Urothelium cell line (cell line): Measurements from ENCODE around the gene ESF1.
"Not testable (repeated sequence)": the region's sequence is repeated elsewhere in the genome, so short reads cannot be mapped to it uniquely, and the experiment has no call there.

Experiments used
- DNase-seq: peaks from one replicate; pipeline ENCODE4 v3.0.0; 2011; ENCODE audit warnings: low spot score, mixed read lengths
- FAIRE-seq: peaks from 2 replicates; lab custom pipeline; 2011; peaks lifted over from hg19 to GRCh38; lab: Jason Lieb, UNC

The ESF1 gene

GRCh38 chr20:13739731-13740649 lies 44.7 kb downstream of the ESF1 start:
- no peak for FAIRE-seq
- DNase-seq = no peak

GRCh38 chr20:13738187-13738586 lies 46.5 kb downstream of the ESF1 start:
- not testable (repeated sequence) for FAIRE-seq, DNase-seq

GRCh38 chr20:13736436-13737191 lies 48.1 kb downstream of the ESF1 start:
- no peak for DNase-seq
- FAIRE-seq = no peak

- no peak for FAIRE-seq
- no peak for DNase-seq
Measured at GRCh38 chr20:13735826-13736225, 48.9 kb downstream of the ESF1 start.

- no peak for DNase-seq
- no peak for FAIRE-seq
Measured at GRCh38 chr20:13723011-13723410, 61.7 kb downstream of the ESF1 start.

- DNase-seq (no peak), FAIRE-seq (no peak)
Measured at GRCh38 chr20:13718171-13718570, 66.5 kb downstream of the ESF1 start.

GRCh38 chr20:13717631-13718044 lies 67.1 kb downstream of the ESF1 start:
- FAIRE-seq = no peak

GRCh38 chr20:13715171-13715570 lies 69.5 kb downstream of the ESF1 start:
- FAIRE-seq (no peak), DNase-seq (no peak)

More at GRCh38 chr20:13717631-13718044, 67.1 kb downstream of the ESF1 start:
- DNase-seq = no peak

- no peak for DNase-seq
- no peak for FAIRE-seq
Measured at GRCh38 chr20:13708234-13708633, 76.5 kb downstream of the ESF1 start.

GRCh38 chr20:13703265-13703664 lies 81.5 kb downstream of the ESF1 start:
- FAIRE-seq = no peak
- DNase-seq = no peak

GRCh38 chr20:13701486-13701885 lies 83.2 kb downstream of the ESF1 start:
- FAIRE-seq (no peak), DNase-seq (no peak)

GRCh38 chr20:13700761-13701160 lies 84.0 kb downstream of the ESF1 start:
- FAIRE-seq (no peak), DNase-seq (no peak)

- no peak for FAIRE-seq
Measured at GRCh38 chr20:13694420-13695150, 90.1 kb downstream of the ESF1 start.

GRCh38 chr20:13692802-13693736 lies 91.7 kb downstream of the ESF1 start:
- no peak for FAIRE-seq
- DNase-seq = no peak

More at GRCh38 chr20:13694420-13695150, 90.1 kb downstream of the ESF1 start:
- no peak for DNase-seq

- no peak for DNase-seq
- FAIRE-seq = no peak
Measured at GRCh38 chr20:13690943-13691342, 93.8 kb downstream of the ESF1 start.

GRCh38 chr20:13687815-13688214 lies 96.9 kb downstream of the ESF1 start:
- FAIRE-seq (no peak), DNase-seq (no peak)

- FAIRE-seq (no peak), DNase-seq (no peak)
Measured at GRCh38 chr20:13685623-13686022, 99.1 kb downstream of the ESF1 start.

GRCh38 chr20:13684566-13685222 lies 100.0 kb downstream of the ESF1 start:
- no peak for FAIRE-seq
- DNase-seq = no peak

GRCh38 chr20:13683833-13684232 lies 100.9 kb downstream of the ESF1 start:
- FAIRE-seq (no peak), DNase-seq (no peak)
